OCI-LY1 (cell line): ENCODE data around the gene USP24.

Experiments used
- EZH2 ChIP-seq: fragments of 200-600 bp; sonication (generic), shearing (Covaris generic); IDR thresholded peaks from 2 replicates; pipeline ENCODE4 v1.8.0; 2017; ENCODE audit warnings: borderline replicate concordance, mixed run types, mild to moderate bottlenecking, antibody characterized with exemption, low read length, moderate library complexity, mixed read lengths
- TF ChIP-seq, protein P1 (sequence below): fragments of 200-600 bp; sonication (generic), shearing (Covaris generic); IDR thresholded peaks from 2 replicates; pipeline ENCODE4 v1.5.1; 2017; ENCODE audit warnings: mild to moderate bottlenecking, antibody characterized with exemption, low read length, moderate library complexity, mixed read lengths

- TF ChIP-seq, protein P1, sequence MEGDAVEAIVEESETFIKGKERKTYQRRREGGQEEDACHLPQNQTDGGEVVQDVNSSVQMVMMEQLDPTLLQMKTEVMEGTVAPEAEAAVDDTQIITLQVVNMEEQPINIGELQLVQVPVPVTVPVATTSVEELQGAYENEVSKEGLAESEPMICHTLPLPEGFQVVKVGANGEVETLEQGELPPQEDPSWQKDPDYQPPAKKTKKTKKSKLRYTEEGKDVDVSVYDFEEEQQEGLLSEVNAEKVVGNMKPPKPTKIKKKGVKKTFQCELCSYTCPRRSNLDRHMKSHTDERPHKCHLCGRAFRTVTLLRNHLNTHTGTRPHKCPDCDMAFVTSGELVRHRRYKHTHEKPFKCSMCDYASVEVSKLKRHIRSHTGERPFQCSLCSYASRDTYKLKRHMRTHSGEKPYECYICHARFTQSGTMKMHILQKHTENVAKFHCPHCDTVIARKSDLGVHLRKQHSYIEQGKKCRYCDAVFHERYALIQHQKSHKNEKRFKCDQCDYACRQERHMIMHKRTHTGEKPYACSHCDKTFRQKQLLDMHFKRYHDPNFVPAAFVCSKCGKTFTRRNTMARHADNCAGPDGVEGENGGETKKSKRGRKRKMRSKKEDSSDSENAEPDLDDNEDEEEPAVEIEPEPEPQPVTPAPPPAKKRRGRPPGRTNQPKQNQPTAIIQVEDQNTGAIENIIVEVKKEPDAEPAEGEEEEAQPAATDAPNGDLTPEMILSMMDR: no peak
- no peak for TF ChIP-seq EZH2
Observed at GRCh38 chr1:55215194-55216021, at the start of gene USP24.
